ENCODE data around the gene TBPL1.

The TBPL1 gene

GRCh38 chr6:133939778-133940667 is 13.0 kb upstream of the TBPL1 start:
- no peak for TF ChIP-seq CTCF (IDR thresholded peaks at IDR 0.05; ENCODE audit: insufficient read depth, low read depth, low read length, missing control alignments)
- no peak overlapping the region for H3K4me3 ChIP-seq (ENCODE audit: low read length)
- peak; percentile 21 for DNase-seq (ENCODE audit: low read depth)

- TF ChIP-seq CTCF (IDR thresholded peaks at IDR 0.05; ENCODE audit: insufficient read depth, low read depth, low read length, missing control alignments): peak; percentile 14
- DNase-seq (ENCODE audit: low read depth): peak; percentile 45
Observed at GRCh38 chr6:133945158-133945557, 7.9 kb upstream of the TBPL1 start.

GRCh38 chr6:133947302-133947900 is 5.6 kb upstream of the TBPL1 start:
- no peak overlapping the region for H3K4me3 ChIP-seq (ENCODE audit: low read length)
- TF ChIP-seq CTCF (IDR thresholded peaks at IDR 0.05; ENCODE audit: insufficient read depth, low read depth, low read length, missing control alignments): no peak
- no peak for DNase-seq (ENCODE audit: low read depth)

More at GRCh38 chr6:133945158-133945557, 7.9 kb upstream of the TBPL1 start:
- no peak overlapping the region for H3K4me3 ChIP-seq (ENCODE audit: low read length)

GRCh38 chr6:133948472-133948871 is 4.6 kb upstream of the TBPL1 start:
- no peak for TF ChIP-seq CTCF (IDR thresholded peaks at IDR 0.05; ENCODE audit: insufficient read depth, low read depth, low read length, missing control alignments)
- no peak overlapping the region for H3K4me3 ChIP-seq (ENCODE audit: low read length)
- no peak for DNase-seq (ENCODE audit: low read depth)

GRCh38 chr6:133951227-133951626 is 1.8 kb upstream of the TBPL1 start:
- no peak for DNase-seq (ENCODE audit: low read depth)
- H3K4me3 ChIP-seq (ENCODE audit: low read length): no peak overlapping the region
- no peak for TF ChIP-seq CTCF (IDR thresholded peaks at IDR 0.05; ENCODE audit: insufficient read depth, low read depth, low read length, missing control alignments)

- TF ChIP-seq CTCF (IDR thresholded peaks at IDR 0.05; ENCODE audit: insufficient read depth, low read depth, low read length, missing control alignments): peak; percentile 21
- peak overlapping the region; percentile 93 for H3K4me3 ChIP-seq (ENCODE audit: low read length)
- DNase-seq (ENCODE audit: low read depth): peak; percentile 68
Observed at GRCh38 chr6:133951881-133952814, 876 bp upstream of the TBPL1 start.
